Bronchial epithelial cell (primary cell): ENCODE measurements around the gene HNF4A. TPM values are rescaled to one million over a fixed set of nuclear protein-coding genes. Genes with fewer than 3 reads are reported as not detected.

Source experiments
- DNase-seq: peaks from one replicate; pipeline ENCODE4 v3.0.0-alpha.2; 2010; ENCODE audit warnings: low read depth
- FAIRE-seq: peaks from 2 replicates; lab custom pipeline; 2011; peaks lifted over from hg19 to GRCh38; lab: Jason Lieb, UNC
- H3K27me3 ChIP-seq: 2 replicates; pipeline ENCODE4 v1.5.1; 2011; ENCODE audit warnings: low read length; ENCODE audit not compliant: control insufficient read depth, insufficient read depth
- H3K36me3 ChIP-seq: 2 replicates; pipeline ENCODE4 v1.5.1; 2011; ENCODE audit warnings: low read length; ENCODE audit not compliant: control insufficient read depth, insufficient read depth
- H3K4me3 ChIP-seq: 2 replicates; pipeline ENCODE4 v1.5.1; 2011; ENCODE audit warnings: mild to moderate bottlenecking, low read depth, low read length, control low read depth
- total RNA-seq: library from RNA; depleted of rRNA; stranded (reverse); fragments of >200 nt; gene quantifications from 2 replicates; pipeline ENCODE4 v1.2.1, GENCODE V29; 2014
- TF ChIP-seq, protein P1 (sequence below): IDR thresholded peaks from 2 replicates; pipeline ENCODE4 v1.5.1; 2011; ENCODE audit warnings: mild to moderate bottlenecking, moderate library complexity, low read length, control low read depth, inconsistent platforms; ENCODE audit not compliant: insufficient read depth, severe bottlenecking

HNF4A gene
- total RNA-seq, 1 donor from 2014 or later, result not detected

DNA sequence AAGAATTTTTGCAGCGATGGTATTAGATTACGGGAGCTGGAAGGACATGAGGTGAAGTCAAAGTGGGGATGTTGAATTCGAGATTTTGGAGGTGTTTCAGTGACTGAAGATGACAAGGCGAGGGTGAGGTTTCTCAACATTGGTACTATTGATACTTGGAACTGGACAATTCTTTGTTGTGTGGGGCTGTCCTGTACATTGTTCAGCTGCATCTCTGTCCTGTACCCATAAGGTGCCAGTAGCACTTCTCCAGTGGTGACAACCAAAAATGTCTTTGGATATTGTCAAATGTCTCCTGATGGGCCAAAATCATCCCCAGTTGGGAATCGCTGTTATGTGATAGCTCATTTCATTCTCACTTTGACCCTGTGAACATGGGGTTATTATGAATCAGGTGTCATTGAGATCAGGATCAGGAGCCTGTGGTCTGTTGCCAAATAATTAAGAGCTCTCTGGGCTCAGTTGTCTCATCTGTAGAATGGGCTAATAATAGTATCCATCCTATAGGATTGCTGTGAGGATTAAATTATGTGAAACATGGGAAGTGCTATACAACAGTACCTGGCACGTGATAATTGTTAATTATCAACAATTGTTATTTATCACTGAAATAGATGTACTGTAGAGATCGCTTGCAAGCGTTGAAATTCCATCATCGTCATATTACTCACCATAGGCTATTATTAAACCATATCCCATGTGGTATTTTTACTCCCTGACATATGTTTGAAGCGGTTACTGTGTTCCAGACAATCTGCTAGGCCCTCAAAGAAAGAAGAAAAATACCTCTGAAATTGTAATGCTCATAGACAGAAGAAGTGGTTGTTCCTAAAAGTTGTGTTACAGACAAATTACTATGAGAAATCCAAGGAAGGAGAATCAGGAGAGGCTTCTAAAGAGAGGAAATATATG, 71.6 kb downstream of the HNF4A start:
- no peak for FAIRE-seq
- no peaks in the 10 kb centered on the region for H3K27me3 ChIP-seq
- H3K4me3 ChIP-seq, result no peak overlapping the region
- TF ChIP-seq, protein P1, sequence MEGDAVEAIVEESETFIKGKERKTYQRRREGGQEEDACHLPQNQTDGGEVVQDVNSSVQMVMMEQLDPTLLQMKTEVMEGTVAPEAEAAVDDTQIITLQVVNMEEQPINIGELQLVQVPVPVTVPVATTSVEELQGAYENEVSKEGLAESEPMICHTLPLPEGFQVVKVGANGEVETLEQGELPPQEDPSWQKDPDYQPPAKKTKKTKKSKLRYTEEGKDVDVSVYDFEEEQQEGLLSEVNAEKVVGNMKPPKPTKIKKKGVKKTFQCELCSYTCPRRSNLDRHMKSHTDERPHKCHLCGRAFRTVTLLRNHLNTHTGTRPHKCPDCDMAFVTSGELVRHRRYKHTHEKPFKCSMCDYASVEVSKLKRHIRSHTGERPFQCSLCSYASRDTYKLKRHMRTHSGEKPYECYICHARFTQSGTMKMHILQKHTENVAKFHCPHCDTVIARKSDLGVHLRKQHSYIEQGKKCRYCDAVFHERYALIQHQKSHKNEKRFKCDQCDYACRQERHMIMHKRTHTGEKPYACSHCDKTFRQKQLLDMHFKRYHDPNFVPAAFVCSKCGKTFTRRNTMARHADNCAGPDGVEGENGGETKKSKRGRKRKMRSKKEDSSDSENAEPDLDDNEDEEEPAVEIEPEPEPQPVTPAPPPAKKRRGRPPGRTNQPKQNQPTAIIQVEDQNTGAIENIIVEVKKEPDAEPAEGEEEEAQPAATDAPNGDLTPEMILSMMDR, result no peak
- H3K36me3 ChIP-seq, result no peaks in the 10 kb centered on the region
- no peak for DNase-seq

DNA sequence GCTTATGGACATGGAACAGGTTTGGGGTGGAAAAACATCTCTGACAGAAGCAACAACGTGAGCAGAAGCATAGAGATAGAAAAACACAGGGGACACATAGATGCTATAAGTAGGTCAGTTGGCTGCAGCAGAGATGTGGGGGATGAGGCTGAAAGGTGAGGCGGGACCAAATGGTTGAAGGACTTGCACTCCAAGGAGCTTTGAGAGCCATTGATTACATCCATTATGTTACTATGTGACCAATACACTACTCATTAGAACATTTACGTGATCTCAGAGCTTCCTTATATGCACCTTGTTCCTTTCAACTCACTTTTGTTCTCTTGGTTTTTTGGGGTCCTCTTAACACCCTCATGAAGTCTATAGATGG, 72.3 kb downstream of the HNF4A start:
- H3K27me3 ChIP-seq, result no peaks in the 10 kb centered on the region
- no peaks in the 10 kb centered on the region for H3K36me3 ChIP-seq
- TF ChIP-seq, protein P1, result no peak
- no peak overlapping the region for H3K4me3 ChIP-seq
- DNase-seq, result no peak
- no peak for FAIRE-seq

DNA sequence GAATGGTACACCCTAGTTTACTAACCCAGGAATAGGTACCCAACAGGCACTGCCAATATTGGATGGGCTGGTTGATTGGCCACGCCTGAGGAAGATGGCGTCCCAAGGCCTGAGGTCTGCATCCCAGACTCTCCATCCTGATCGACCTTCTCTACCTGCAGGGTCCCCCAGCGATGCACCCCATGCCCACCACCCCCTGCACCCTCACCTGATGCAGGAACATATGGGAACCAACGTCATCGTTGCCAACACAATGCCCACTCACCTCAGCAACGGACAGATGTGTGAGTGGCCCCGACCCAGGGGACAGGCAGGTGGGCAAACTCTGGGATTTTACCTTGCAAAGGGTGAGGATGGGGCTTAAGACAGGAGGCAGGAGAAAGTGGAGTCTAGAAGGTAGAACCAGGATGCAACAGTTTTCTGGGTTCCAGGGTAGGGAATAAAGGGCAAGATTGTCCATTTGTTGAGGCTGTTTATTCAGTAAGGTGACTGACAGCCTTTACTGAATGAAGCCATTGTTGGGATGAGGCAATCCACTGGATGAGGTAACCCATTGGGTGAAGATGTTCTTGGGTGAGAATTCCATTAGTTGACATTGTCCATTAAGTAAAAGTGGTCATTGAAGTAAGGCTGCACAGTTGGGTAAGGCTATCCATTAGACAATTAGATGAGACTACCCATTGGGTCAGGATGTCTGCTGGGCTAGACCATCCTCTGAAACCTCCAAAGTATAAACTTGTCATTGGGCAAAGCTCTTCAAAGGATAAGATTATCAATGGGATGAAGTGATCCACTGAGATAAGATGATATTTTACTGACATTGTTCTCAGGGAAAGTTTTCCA, 72.9 kb downstream of the HNF4A start:
- peak; percentile 6 for DNase-seq
- Histone ChIP-seq H3K27me3 (peaks cover 3% of the 10 kb centered on the region), H3K36me3 (no peaks in the 10 kb centered on the region), H3K4me3 (no peak overlapping the region)
- FAIRE-seq, result no peak
- TF ChIP-seq, protein P1, result no peak

DNA sequence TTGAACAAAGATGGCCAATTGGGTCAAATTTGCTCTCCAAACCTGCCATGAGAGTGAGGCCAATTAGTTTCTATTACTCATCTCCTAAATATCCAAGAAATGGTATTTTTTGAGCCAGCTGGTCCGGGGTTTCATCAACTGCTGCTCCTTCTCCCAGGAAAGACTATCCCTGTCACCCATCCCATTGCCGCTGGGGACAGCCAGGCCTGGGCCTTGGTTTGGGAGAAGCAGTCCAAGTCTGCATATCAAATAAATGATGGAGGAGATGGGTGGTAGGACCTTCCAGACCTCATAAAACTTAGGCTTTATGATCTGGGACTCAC, 73.5 kb downstream of the HNF4A start:
- TF ChIP-seq, protein P1, result no peak
- DNase-seq (no peak), FAIRE-seq (no peak)
- no peaks in the 10 kb centered on the region for H3K36me3 ChIP-seq
- H3K27me3 ChIP-seq, result peaks cover 8% of the 10 kb centered on the region
- no peak overlapping the region for H3K4me3 ChIP-seq

DNA sequence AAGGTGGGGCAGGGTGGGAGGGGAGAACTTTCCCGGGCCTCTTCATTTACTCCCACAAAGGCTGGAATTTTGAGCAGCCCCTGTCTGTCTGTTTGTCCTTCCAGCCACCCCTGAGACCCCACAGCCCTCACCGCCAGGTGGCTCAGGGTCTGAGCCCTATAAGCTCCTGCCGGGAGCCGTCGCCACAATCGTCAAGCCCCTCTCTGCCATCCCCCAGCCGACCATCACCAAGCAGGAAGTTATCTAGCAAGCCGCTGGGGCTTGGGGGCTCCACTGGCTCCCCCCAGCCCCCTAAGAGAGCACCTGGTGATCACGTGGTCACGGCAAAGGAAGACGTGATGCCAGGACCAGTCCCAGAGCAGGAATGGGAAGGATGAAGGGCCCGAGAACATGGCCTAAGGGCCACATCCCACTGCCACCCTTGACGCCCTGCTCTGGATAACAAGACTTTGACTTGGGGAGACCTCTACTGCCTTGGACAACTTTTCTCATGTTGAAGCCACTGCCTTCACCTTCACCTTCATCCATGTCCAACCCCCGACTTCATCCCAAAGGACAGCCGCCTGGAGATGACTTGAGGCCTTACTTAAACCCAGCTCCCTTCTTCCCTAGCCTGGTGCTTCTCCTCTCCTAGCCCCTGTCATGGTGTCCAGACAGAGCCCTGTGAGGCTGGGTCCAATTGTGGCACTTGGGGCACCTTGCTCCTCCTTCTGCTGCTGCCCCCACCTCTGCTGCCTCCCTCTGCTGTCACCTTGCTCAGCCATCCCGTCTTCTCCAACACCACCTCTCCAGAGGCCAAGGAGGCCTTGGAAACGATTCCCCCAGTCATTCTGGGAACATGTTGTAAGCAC, 74.1 kb downstream of the HNF4A start:
- no peak for FAIRE-seq
- TF ChIP-seq, protein P1, result no peak

More for the DNA sequence above, 74.1 kb downstream of the HNF4A start:
- Histone ChIP-seq H3K27me3 (peaks cover 10% of the 10 kb centered on the region), H3K36me3 (no peaks in the 10 kb centered on the region), H3K4me3 (no peak overlapping the region)
- DNase-seq, result no peak
